ENCODE measurements around the gene CD52. TPM values are rescaled to one million over a fixed set of nuclear protein-coding genes. Genes with fewer than 3 reads are reported as not detected.

CD52 gene, protein sequence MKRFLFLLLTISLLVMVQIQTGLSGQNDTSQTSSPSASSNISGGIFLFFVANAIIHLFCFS
- total RNA-seq (ENCODE audit: low replicate concordance): not detected in 2 replicates

GRCh38 chr1:26317612-26318337, at the start of gene CD52:
Gene CD52 (plus strand): TSS chr1:26317958. CDS start chr1:26318018, 60 bp downstream.

DNA sequence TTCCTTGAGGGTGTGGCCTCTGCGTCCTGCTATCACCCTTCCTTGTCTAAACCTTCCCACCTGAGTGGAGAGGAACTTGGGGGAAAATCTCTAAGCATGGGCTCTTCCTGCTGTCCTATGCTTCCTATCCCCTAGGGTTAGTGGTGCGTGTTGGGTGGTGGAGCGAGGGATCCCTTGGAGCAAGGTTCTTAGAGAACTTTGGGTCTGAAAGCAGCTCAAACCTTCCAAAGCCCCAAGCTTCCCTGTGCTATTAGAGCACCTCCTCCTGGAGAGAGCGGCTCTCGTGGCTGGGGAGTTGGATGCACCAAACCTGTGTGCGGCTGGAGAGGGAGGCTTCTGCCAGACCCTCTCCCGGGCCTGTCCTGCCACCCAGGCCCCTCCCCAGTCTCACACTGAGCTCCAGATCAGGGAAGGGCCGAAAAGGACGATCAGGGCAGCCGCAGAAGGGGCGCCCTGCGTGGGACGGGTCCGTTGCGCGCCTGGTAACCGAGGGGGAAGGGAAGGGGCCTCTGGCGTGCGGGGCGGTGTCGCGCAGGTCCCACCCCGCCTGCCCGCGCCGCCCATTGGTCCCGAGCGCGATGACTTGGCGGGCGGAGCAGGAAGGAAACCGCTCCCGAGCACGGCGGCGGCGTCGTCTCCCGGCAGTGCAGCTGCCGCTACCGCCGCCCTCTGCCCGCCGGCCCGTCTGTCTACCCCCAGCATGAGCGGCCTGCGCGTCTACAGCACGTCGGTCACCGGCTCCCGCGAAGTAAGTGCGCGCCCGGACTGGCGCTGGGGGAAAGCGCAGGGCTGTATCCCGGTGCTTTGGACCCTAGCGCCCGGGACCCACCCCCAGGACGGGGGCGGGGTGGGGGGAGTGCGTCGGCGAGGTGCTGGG, 38.1 kb upstream of the CD52 start, which contains the start of gene SH3BGRL3:
Gene SH3BGRL3, plus strand, starts transcription at position 631 of the 877 bp plus-strand sequence. Its CDS starts 70 bp downstream, at position 701.

GRCh38 chr1:26306290-26307229, 11.2 kb upstream of the CD52 start, which contains the start of gene UBXN11:
Gene UBXN11 (minus strand): TSS chr1:26306636. CDS start chr1:26302883, 3,753 bp downstream.

GRCh38 chr1:26353976-26354820, 36.4 kb downstream of the CD52 start, which contains the start of gene CRYBG2:
Gene CRYBG2 (minus strand): TSS chr1:26354130. CDS start chr1:26346657, 7,473 bp downstream.

Other genes with a start within 250 kb of the CD52 start
- 2.9 TPM in 2 replicates for gene PDIK1L, start 206.1 kb upstream of the CD52 start, total RNA-seq (ENCODE audit: low replicate concordance)
- under 0.01 and 0.08 TPM in 2 replicates for gene FAM110D, start 158.9 kb upstream of the CD52 start, total RNA-seq (ENCODE audit: low replicate concordance)
- not detected in 2 replicates for gene C1orf232, start 149.0 kb upstream of the CD52 start, total RNA-seq (ENCODE audit: low replicate concordance)
- gene ZNF593, start 148.1 kb upstream of the CD52 start, total RNA-seq (ENCODE audit: low replicate concordance): 11.2 and 41.5 TPM in 2 replicates
- not detected in 2 replicates for gene ZNF593OS, start 146.1 kb upstream of the CD52 start, total RNA-seq (ENCODE audit: low replicate concordance)
- 0.08 TPM in 1 of 2 replicates, not detected in the other for gene CNKSR1, start 140.5 kb upstream of the CD52 start, total RNA-seq (ENCODE audit: low replicate concordance)
- gene CATSPER4, start 127.4 kb upstream of the CD52 start, total RNA-seq (ENCODE audit: low replicate concordance): not detected in 2 replicates
- gene CEP85, start 83.8 kb upstream of the CD52 start, total RNA-seq (ENCODE audit: low replicate concordance): 2.3 and 6.5 TPM in 2 replicates
- gene SH3BGRL3, start 37.9 kb upstream of the CD52 start, total RNA-seq (ENCODE audit: low replicate concordance): 19.7 and 34.2 TPM in 2 replicates
- gene UBXN11, start 11.3 kb upstream of the CD52 start, total RNA-seq (ENCODE audit: low replicate concordance): 2.8 and 4.9 TPM in 2 replicates
- gene CRYBG2, start 36.2 kb downstream of the CD52 start, total RNA-seq (ENCODE audit: low replicate concordance): not detected in 2 replicates
- gene ZNF683, start 54.8 kb downstream of the CD52 start, total RNA-seq (ENCODE audit: low replicate concordance): not detected in 2 replicates
- gene LIN28A, start 92.9 kb downstream of the CD52 start, total RNA-seq (ENCODE audit: low replicate concordance): 0.08 TPM in 1 of 2 replicates, not detected in the other
- 63.5 and 76.8 TPM in 2 replicates for gene DHDDS, start 114.4 kb downstream of the CD52 start, total RNA-seq (ENCODE audit: low replicate concordance)
- 52.2 and 218 TPM in 2 replicates for gene HMGN2, start 154.5 kb downstream of the CD52 start, total RNA-seq (ENCODE audit: low replicate concordance)
- gene RPS6KA1, start 211.8 kb downstream of the CD52 start, total RNA-seq (ENCODE audit: low replicate concordance): 1.9 and 2.1 TPM in 2 replicates